ENCODE results near the gene FAM117B. TPM values are rescaled to one million over a fixed set of nuclear protein-coding genes. Genes with fewer than 3 reads are reported as not detected.

Gene FAM117B
- total and polyA plus RNA-seq, 2 of the 8 experiments (the other 6 are each of a cell fraction or from before 2014, with no cell fraction given), result 3.9 to 22.6 TPM

DNA sequence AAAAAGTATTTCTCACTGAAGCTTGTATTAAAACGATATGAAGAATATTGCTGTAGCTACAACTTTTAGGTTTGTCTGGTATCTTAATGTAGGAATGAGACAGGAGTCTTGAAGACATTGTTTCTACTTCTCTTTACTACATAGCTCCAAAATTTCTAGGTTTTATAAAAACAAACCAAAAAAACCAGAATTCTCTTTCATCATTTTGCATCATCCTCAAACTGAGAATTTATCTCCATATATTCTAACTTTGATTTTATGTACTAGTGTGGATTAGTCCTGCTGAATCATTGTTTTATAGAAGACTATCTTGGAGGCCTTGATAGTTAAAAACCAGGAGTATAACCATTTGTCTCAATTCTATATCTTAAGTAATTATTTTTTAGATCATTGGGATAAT is 136.6 kb downstream of the FAM117B start:
- H4K5ac ChIP-seq (ENCODE audit: insufficient read length, low read depth, low read length), result no peak overlapping the region
- H2BK120ac ChIP-seq (replicated peaks; ENCODE audit: low read depth, low read length), result no peak overlapping the region
- no peak overlapping the region for H2BK20ac ChIP-seq (ENCODE audit: low read length)
- no peak overlapping the region for H4K91ac ChIP-seq (replicated peaks; ENCODE audit: insufficient read length, low read length)
- no peaks in the 10 kb centered on the region; a peak in 1 of 7 replicates for H3K4me1 ChIP-seq (replicated peaks in 1 of 4; ENCODE audit: control insufficient read depth in 3 of 4, insufficient read depth in 4 of 4, low read length in 3 of 4)
- H3K9me3 ChIP-seq (ENCODE audit: insufficient read depth in 2 of 2, low read depth in 1 of 2, low read length in 1 of 2), result no peaks in the 10 kb centered on the region
- FAIRE-seq (no peak), DNase-seq (ENCODE audit: low read depth in 1 of 2, low spot score in 2 of 2) (no peak)
- no peak overlapping the region for H3K18ac ChIP-seq (ENCODE audit: extremely low read depth, low read length)
- no peak overlapping the region for H3K4ac ChIP-seq (replicated peaks; ENCODE audit: insufficient read length, low read depth, low read length)
- no peak overlapping the region for H2BK12ac ChIP-seq (ENCODE audit: low read depth, low read length)
- no peak overlapping the region for H3K9ac ChIP-seq (replicated peaks in 1 of 4; ENCODE audit: extremely low read depth in 1 of 4, low read depth in 3 of 4, low read length in 3 of 4)
- peaks cover 0 to 5% (median 1%) of the 10 kb centered on the region in 4 experiments; a peak in 3 of 8 replicates for H3K36me3 ChIP-seq (ENCODE audit: control insufficient read depth in 2 of 4, insufficient read depth in 4 of 4, low read length in 3 of 4)
- no peak overlapping the region for H2BK5ac ChIP-seq (ENCODE audit: low read depth, low read length)
- H3K23ac ChIP-seq (ENCODE audit: insufficient read length), result no peak overlapping the region
- WGBS, 2 experiments (ENCODE audit: extremely low coverage in 1 of 2, insufficient coverage in 1 of 2, insufficient read length in 1 of 2, insufficient replicate concordance in 2 of 2, low coverage in 1 of 2, low lambda C conversion rate in 2 of 2, missing lambda C conversion rate in 1 of 2), result 81% methylated on average over 1 of the region's 1 CpG; no CpG with 5 or more reads in 1 of the 2 experiments
- POLR2A ChIA-PET (ENCODE audit: partially characterized antibody), result interaction anchor here (0.5 to 1.3 kb wide), 2 partner anchors 134 to 175 kb away, joined by 3 read pairs; no protein-coding TSS in a partner anchor
- H3K27me3 ChIP-seq (replicated peaks in 1 of 4; ENCODE audit: control insufficient read depth in 3 of 4, extremely low read depth in 1 of 4, insufficient read depth in 3 of 4, low read length in 3 of 4), result no peaks in the 10 kb centered on the region
- H4K8ac ChIP-seq (ENCODE audit: extremely low read depth, insufficient read depth, low read length), result no peak overlapping the region
- H2BK15ac ChIP-seq (ENCODE audit: low read length), result no peak overlapping the region
- no peaks in the 10 kb centered on the region for H3K79me1 ChIP-seq (ENCODE audit: low read depth, low read length)
- no peak overlapping the region for H2AK5ac ChIP-seq (ENCODE audit: low read depth, low read length)
- no peak overlapping the region for H3K56ac ChIP-seq (replicated peaks; ENCODE audit: insufficient read length, low read depth, low read length)
- CTCF ChIA-PET (ENCODE audit: partially characterized antibody), result interaction anchor here (0.6 to 1.0 kb wide), 2 partner anchors 182 to 183 kb away, joined by 3 to 5 read pairs; no protein-coding TSS in a partner anchor
- H3K23me2 ChIP-seq (ENCODE audit: low read depth, low read length), result no peaks in the 10 kb centered on the region
- no peaks in the 10 kb centered on the region for H3K79me2 ChIP-seq (ENCODE audit: control insufficient read depth in 1 of 2, insufficient read depth in 2 of 2, low read length in 2 of 2)
- no peak overlapping the region for H3K4me3 ChIP-seq (ENCODE audit: extremely low read depth in 1 of 4, insufficient read depth in 2 of 4, low read depth in 3 of 4, low read length in 4 of 4)
- no peak overlapping the region for H3K4me2 ChIP-seq (ENCODE audit: insufficient read depth in 1 of 2, low read depth in 2 of 2, low read length in 2 of 2)
- H4K20me1 ChIP-seq (replicated peaks in 1 of 2; ENCODE audit: control insufficient read depth in 1 of 2, insufficient read depth in 2 of 2, low read length in 2 of 2), result no peaks in the 10 kb centered on the region
- no peak overlapping the region for H3K14ac ChIP-seq (ENCODE audit: insufficient read length)
- no peak overlapping the region for H3K27ac ChIP-seq (ENCODE audit: low read depth, low read length)
- H2AFZ ChIP-seq (ENCODE audit: low read length), result no peak overlapping the region
- TF ChIP-seq ASH2L (IDR thresholded peaks at IDR 0.05; ENCODE audit: low read length), result no peak
- TF ChIP-seq HDAC2 (IDR thresholded peaks at IDR 0.05; ENCODE audit: borderline replicate concordance in 1 of 2, low read depth in 2 of 2, low read length in 2 of 2), result no peak
- no peak for TF ChIP-seq BCL11A (IDR thresholded peaks at IDR 0.05; ENCODE audit: low read depth in 2 of 2, low read length in 2 of 2)
- TF ChIP-seq SP4 (IDR thresholded peaks at IDR 0.05; ENCODE audit: low read length), result no peak
- TF ChIP-seq, protein P1, sequence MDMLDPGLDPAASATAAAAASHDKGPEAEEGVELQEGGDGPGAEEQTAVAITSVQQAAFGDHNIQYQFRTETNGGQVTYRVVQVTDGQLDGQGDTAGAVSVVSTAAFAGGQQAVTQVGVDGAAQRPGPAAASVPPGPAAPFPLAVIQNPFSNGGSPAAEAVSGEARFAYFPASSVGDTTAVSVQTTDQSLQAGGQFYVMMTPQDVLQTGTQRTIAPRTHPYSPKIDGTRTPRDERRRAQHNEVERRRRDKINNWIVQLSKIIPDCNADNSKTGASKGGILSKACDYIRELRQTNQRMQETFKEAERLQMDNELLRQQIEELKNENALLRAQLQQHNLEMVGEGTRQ (IDR thresholded peaks at IDR 0.05; ENCODE audit: low read length), result no peak
- no peak for TF ChIP-seq CTBP2 (IDR thresholded peaks at IDR 0.05; ENCODE audit: borderline replicate concordance, insufficient read depth, insufficient read length, low read length)
- no peak for TF ChIP-seq EZH2 (IDR thresholded peaks at IDR 0.05; ENCODE audit: low read depth, low read length, severe bottlenecking)
- TF ChIP-seq SIRT6 (IDR thresholded peaks at IDR 0.05; ENCODE audit: low read length), result no peak
- TF ChIP-seq CHD2 (IDR thresholded peaks at IDR 0.05; ENCODE audit: low read length), result no peak
- no peak for TF ChIP-seq CREB1 (IDR thresholded peaks at IDR 0.05)
- no peak for TF ChIP-seq JUN (IDR thresholded peaks at IDR 0.05; ENCODE audit: low read depth, low read length)
- no peak for TF ChIP-seq TAF1 (IDR thresholded peaks at IDR 0.05; ENCODE audit: low read depth, low read length)

Data from H1 (cell line).